ENCODE data around the gene KIFC1. TPM values are rescaled to one million over a fixed set of nuclear protein-coding genes. Genes with fewer than 3 reads are reported as not detected.
A peak's percentile ranks its signal among the peaks of the same experiment; 100 is the strongest.
"Not testable (repeated sequence)": the region's sequence is repeated elsewhere in the genome, so short reads cannot be mapped to it uniquely, and the experiment has no call there.

KIFC1 gene
- total and polyA plus RNA-seq, 9 of the 15 experiments (the other 6 are each of a cell fraction or from before 2014, with no cell fraction given): 1.3 to 95.2 (median 76.9) TPM

DNA sequence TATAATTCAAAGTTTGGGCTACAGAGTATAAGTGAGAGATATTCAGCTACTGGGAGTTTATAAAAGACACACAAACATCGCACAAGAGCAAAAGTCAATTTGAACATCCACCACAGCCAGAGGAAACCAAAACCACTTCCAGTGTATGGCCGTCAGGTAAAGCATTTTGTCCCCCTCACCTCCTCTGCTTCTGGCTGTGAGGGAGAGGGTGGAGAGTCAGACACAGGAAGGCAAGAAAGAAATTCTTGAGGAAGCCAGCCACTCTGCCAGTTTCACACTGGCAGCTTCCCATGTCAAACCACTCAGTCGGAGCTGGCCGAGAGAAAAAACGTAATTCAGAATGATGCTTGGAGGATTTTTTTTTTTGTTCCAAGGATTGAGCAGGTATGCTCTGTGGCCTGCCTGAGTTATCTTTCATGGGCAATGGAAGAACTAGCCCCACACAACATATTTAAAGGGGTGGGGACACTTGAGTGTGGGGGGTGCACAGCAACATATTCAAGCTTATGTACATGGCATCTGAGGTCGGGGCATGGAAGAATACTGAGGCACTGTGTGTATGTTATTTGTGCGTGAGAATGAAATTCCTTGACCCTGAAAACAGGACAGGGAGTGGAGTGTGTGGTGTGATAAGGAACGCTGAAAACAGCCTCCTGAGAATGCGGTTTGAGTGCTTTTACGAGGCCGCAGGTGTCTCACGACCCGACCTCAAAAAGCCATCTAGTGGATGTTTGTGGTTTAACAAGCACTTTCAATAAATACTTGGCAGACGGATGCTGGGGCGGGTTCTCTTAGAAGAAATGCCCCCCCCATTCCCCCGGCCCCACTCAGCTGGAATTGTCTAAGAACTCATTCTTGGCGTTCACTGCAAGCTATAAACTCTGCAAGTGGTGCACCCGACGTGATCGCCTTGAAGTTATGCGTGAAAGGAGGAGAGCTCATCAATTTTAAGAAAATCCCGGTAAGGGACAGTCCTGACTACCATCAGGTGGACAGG, 46.6 kb upstream of the KIFC1 start (continued):
- TF ChIP-seq ZNF274 (IDR thresholded peaks at IDR 0.05; ENCODE audit: borderline replicate concordance, low read depth, low read length) (no peak), ZNF316 (IDR thresholded peaks at IDR 0.05) (no peak), THAP7 (CRISPR knock-in tag; IDR thresholded peaks at IDR 0.05) (no peak), ZNF324 (CRISPR knock-in tag; IDR thresholded peaks at IDR 0.05) (no peak), NCOR1 (IDR thresholded peaks at IDR 0.05) (peak; percentile 67), FOXK2 (conservative IDR thresholded peaks at IDR 0.05 in 1 of 2, IDR thresholded peaks at IDR 0.05 in 1 of 2; ENCODE audit: low read depth in 2 of 2) (peak; percentile 68 to 74), DNMT1 (IDR thresholded peaks at IDR 0.05) (no peak), TEAD1 (CRISPR knock-in tag; IDR thresholded peaks at IDR 0.05) (peak; percentile 59 to 91; a peak in 2 of 4 replicates), ZNF239 (CRISPR knock-in tag; IDR thresholded peaks at IDR 0.05) (no peak), FOXJ2 (tag; IDR thresholded peaks at IDR 0.05) (no peak), NR2F6 (CRISPR knock-in tag; IDR thresholded peaks at IDR 0.05) (no peak), NCOA6 (IDR thresholded peaks at IDR 0.05) (no peak)

GRCh38 chr6:33346972-33347371, 44.7 kb upstream of the KIFC1 start:
- FAIRE-seq; in situ Hi-C loops (cut with MboI); H3K9ac ChIP-seq (ENCODE audit: insufficient read depth in 1 of 2, low read depth in 2 of 2, low read length in 2 of 2); H2AFZ ChIP-seq (ENCODE audit: low read depth, low read length); ATAC-seq; H3K27me3 ChIP-seq (ENCODE audit: control insufficient read depth in 2 of 2, insufficient read depth in 2 of 2, low read length in 2 of 2); H3K4me2 ChIP-seq (ENCODE audit: insufficient read depth, low read length); CTCF ChIA-PET (ENCODE audit: low intra/inter-chr PET ratio); H3K79me2 ChIP-seq (ENCODE audit: control insufficient read depth, insufficient read depth, low read length); H4K20me1 ChIP-seq (replicated peaks; ENCODE audit: control insufficient read depth, insufficient read depth, low read length); H3K4me3 ChIP-seq; BruUV-seq (replicated peaks); H3K27ac ChIP-seq (ENCODE audit: extremely low read depth, low read depth, low read length); H3K9me3 ChIP-seq (replicated peaks; ENCODE audit: control insufficient read depth, insufficient read depth, low read depth, low read length); DNase-seq (ENCODE audit: extremely low read depth in 1 of 4, low spot score in 3 of 4); H3K9me1 ChIP-seq (ENCODE audit: control insufficient read depth, insufficient read depth, low read length); H3K36me3 ChIP-seq (ENCODE audit: control insufficient read depth, insufficient read depth, low read length): not testable (repeated sequence)
- POLR2A ChIA-PET: interaction anchor here (0.6 kb wide), 1 partner anchor 17 kb away, joined by 5 read pairs; no protein-coding TSS in a partner anchor
- H3K4me1 ChIP-seq (replicated peaks in 1 of 2; ENCODE audit: control insufficient read depth in 2 of 2, insufficient read depth in 2 of 2, low read length in 2 of 2): peaks cover 5 to 12% of the 10 kb centered on the region in 2 experiments; a peak in 3 of 5 replicates
- intact Hi-C loops (cut with micrococcal nuclease): loop anchor here (5.0 kb wide), 1 partner anchor 45 kb away; the partner anchor contains the start of gene KIFC1
- 62% methylated on average over 5 of the region's 5 CpGs for WGBS (ENCODE audit: insufficient coverage, low coverage, missing lambda C conversion rate)
